ENCODE data around the gene SYT11.
"Not testable (repeated sequence)": the region's sequence is repeated elsewhere in the genome, so short reads cannot be mapped to it uniquely, and the experiment has no call there.

Gene SYT11, protein sequence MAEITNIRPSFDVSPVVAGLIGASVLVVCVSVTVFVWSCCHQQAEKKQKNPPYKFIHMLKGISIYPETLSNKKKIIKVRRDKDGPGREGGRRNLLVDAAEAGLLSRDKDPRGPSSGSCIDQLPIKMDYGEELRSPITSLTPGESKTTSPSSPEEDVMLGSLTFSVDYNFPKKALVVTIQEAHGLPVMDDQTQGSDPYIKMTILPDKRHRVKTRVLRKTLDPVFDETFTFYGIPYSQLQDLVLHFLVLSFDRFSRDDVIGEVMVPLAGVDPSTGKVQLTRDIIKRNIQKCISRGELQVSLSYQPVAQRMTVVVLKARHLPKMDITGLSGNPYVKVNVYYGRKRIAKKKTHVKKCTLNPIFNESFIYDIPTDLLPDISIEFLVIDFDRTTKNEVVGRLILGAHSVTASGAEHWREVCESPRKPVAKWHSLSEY

DNA sequence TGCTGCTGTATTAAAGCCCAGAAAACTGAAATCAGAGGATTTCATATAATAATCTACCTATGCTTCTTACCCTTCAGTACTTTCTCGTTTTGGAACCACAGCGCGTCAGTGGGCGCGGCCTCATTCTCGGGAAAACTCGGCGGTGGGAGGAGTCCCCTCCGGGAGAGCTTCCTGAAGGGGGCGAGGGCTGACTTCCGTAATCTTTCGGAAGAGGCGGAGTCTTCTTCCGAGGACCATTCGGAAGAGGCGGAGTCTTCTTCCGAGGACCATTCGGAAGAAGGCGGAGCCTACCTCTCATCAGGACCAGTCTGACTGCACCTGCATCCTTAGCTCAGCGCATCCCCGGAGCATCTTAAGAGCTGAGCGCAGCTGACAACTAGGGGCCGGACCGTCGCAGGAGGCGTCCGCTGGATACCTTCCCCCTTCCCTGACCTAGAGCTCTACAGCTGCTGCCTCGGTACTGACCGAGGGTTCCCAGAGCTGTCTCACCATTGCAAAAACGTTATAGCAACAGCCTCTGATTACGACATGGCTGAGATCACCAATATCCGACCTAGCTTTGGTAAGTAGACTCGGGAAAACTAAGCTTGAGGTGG lies at the start of gene SYT11:
Gene SYT11, plus strand, starts transcription at position 334 of the 596 bp plus-strand sequence. Its CDS starts 195 bp downstream, at position 529.
- DNase-seq (ENCODE audit: low read depth) = peak; percentile 86

- DNase-seq (ENCODE audit: low read depth) = no peak
Measured at GRCh38 chr1:155812878-155813277, 46.5 kb upstream of the SYT11 start.

GRCh38 chr1:155813672-155814071 lies 45.7 kb upstream of the SYT11 start:
- no peak for DNase-seq (ENCODE audit: low read depth)

DNA sequence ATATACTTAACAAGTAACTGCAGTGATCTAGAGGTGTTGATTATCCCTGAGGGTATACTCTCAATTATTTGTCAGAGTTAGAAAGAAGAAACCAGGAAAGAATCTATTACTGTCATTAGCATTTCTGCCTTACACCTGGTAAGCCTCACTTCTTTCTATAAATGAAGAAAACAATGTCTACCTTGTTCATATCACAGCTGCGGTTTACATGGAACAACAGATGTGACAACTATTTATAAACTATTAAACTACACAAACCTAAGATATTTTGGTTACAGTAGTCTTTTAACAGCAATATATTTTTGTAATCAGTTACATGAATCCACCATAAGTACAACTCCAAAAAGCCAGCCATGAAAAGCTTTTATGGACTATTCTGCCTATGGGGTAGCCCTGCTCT lies 43.0 kb upstream of the SYT11 start:
- no peak for DNase-seq (ENCODE audit: low read depth)

GRCh38 chr1:155827450-155827849 lies 31.9 kb upstream of the SYT11 start:
- DNase-seq (ENCODE audit: low read depth) = no peak

DNA sequence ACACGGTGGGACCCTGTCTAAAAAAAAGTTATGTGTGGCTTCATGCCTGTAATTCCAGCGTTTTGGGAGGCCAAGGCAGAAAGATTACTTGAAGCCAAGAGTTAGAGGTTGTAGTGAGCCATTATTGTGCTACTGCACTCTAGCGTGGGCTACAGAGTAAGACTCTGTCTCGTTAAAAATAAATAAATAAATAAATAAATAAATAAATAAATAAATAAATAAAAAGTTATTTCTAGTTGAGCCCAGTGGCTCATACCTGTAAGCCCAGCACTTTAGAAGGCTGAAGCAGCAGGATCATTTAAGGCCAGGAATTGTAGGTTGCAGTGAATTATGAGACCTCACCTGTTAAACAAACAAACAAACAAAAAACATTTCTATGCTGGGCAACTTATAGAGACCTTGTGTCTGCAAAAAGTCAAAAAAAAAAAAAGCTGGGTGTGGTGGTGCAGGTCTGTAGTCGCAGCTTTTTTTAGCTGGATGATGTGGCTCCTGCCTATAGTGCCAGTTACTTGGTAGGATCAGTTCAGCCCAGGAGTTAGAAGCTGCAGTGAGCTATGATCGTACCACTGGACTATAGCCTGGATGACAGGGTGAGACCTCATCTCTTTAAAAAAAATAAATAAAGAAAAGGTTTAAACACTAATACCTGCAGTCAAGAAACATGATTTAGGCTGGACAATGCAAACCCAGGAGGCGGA lies 27.9 kb upstream of the SYT11 start:
- DNase-seq (ENCODE audit: low read depth) = no peak

GRCh38 chr1:155833665-155834295 lies 25.6 kb upstream of the SYT11 start:
- DNase-seq (ENCODE audit: low read depth) = no peak

DNA sequence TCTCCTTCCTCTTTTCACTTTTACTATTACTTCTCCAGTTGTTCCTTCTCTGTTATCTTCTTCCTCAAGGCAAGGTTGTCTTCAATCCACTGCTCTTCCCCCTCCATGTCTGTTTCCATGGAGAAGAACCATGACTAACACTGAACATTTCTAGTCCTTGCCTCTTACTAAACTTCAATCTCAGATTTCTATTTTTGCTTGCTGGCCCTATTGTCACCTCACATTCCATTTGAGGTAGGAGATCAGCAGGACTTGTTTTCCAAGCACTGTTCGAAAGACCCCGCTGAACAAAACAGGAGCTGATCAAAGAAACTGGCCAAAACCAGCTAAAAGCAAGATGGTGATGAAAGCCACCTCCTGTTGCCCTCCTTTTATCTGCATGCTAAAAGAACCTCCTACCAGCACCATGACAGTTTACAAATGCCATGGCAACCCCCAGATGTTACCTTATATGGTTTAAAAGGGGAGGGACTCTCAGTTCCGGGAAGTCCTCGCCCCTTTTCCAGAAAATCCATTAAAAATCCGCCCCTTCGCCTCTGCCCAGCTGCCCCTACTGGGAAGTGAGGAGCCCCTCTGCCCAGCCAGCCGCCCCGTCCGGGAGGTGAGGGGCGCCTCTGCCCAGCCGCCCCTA lies 25.0 kb upstream of the SYT11 start:
- no peak for DNase-seq (ENCODE audit: low read depth)

GRCh38 chr1:155834927-155835399 lies 24.4 kb upstream of the SYT11 start:
- not testable (repeated sequence) for DNase-seq (ENCODE audit: low read depth)

- no peak for DNase-seq (ENCODE audit: low read depth)
Measured at GRCh38 chr1:155835548-155835947, 23.8 kb upstream of the SYT11 start.

DNA sequence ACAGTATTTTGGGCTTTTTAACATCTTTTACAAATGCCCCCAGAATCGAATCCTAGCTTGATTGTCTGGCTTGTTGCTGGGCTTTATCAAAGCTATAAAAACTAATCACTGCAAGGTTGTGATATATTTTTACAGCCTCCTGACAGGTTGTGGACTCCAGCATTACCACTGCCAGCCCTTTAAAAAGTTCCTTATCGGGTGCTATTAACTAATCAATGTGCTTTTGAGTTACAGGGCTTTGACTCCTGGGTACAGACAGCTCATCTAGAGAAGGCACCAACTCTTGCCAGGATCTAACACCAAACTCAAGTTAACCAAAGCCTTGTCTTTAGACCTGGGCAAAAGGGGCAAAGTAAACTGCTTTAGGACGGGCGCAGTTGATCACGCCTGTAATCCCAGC lies 19.0 kb upstream of the SYT11 start:
- DNase-seq (ENCODE audit: low read depth) = no peak

DNA sequence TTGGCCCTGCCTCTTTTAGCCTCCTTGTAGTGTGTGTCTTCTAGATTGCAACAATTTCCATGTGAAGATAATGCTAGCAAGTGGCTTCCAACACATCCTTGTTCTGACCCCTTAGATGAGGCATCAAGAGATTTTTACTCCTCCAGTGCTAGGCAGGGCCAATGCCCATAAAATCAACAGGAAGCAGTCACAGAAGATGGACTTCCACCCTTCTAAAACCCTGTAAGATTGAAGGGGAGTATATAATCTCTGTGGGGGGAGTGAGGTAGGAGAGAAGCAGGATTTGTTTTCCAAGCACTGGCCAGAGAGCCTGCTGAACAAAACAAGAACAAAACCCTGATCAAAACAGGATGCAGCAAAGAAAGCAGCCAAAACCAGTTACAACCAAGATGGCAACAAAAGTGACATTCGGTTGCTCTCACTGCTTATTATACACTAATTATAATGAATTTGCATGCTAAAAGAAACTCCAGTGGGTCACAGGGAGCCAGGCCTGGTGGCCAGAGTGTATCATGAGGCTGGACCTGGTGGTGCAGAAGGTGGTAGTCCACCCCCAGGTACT lies 14.4 kb upstream of the SYT11 start:
- DNase-seq (ENCODE audit: low read depth) = no peak

GRCh38 chr1:155847823-155848529 lies 11.4 kb upstream of the SYT11 start:
- DNase-seq (ENCODE audit: low read depth) = no peak

GRCh38 chr1:155850345-155850744 lies 9.0 kb upstream of the SYT11 start:
- DNase-seq (ENCODE audit: low read depth) = no peak

- no peak for DNase-seq (ENCODE audit: low read depth)
Measured at GRCh38 chr1:155856257-155856974, 3.0 kb upstream of the SYT11 start.

DNA sequence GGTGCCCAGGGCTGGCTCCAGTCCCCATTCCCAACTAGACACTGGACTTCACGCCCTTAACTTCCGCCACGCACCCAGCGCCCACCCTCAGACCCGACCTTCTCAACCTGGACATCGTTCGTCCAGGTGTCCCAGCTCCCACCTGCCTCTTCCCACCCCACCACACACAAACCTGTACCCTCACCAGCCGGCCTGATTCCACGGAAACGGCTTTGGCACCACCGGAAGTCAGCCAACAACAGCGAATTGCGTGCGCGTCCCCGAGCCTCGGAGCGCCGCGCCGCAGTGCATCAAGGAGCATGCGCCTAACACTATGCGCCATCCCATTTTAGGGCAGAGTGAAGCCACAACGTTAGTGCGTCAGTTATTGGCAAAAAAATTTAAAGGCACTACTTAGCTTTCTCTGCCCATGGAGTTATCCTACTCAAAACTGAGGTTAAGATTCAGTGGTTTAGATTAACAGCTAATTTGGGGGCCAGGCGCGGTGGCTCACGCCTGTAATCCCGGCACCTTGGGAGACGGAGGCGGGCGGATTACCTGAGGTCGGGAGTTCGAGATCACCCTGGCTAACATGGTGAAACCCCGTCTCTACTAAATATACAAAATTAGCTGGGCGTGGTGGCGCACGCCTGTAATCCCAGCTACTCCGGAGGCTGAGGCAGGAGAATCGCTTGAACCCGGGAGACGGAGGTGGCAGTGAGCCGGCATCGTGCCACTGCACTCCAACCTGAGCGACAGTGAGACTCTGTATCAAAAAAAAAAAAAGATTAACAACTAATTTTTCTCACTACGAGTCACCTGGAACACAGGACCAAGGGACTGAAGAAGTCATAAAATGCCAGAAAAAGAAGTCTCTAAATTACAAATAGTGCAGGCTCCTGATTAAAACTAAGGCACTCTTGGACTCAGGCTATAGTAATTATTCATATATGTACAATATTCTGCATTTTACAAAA lies 2.1 kb upstream of the SYT11 start, which contains the start of gene GON4L:
Gene GON4L, minus strand, starts transcription at position 240 of the 956 bp plus-strand sequence. CDS start 3,434 bp downstream, outside the sequence.
- DNase-seq (ENCODE audit: low read depth) = peak; percentile 81

- DNase-seq (ENCODE audit: low read depth) = no peak
Measured at GRCh38 chr1:155858800-155859233, 550 bp upstream of the SYT11 start.

Measured in stimulated activated CD8-positive, alpha-beta memory T cell treated with anti-CD3 and anti-CD28 coated beads, Interleukin-12 subunit alpha, Interleukin-12 subunit beta, amount 100 ng/mL, for 4 hours (primary cell).